Retinal pigment epithelial cell (primary cell): ENCODE data around the gene PACSIN2.

Source experiments
- DNase-seq: peaks from one replicate; pipeline ENCODE4 v3.0.0-alpha.2; 2010; ENCODE audit warnings: low read depth
- H3K4me3 ChIP-seq: 2 replicates; pipeline ENCODE4 v1.5.1; 2011; ENCODE audit warnings: mild to moderate bottlenecking, low read length, control low read depth, moderate library complexity
- TF ChIP-seq, protein P1 (sequence below): conservative IDR thresholded peaks from 2 replicates; pipeline ENCODE4 v1.5.1; 2011; ENCODE audit warnings: low read depth, low read length, control low read depth, inconsistent platforms

Gene PACSIN2

DNA sequence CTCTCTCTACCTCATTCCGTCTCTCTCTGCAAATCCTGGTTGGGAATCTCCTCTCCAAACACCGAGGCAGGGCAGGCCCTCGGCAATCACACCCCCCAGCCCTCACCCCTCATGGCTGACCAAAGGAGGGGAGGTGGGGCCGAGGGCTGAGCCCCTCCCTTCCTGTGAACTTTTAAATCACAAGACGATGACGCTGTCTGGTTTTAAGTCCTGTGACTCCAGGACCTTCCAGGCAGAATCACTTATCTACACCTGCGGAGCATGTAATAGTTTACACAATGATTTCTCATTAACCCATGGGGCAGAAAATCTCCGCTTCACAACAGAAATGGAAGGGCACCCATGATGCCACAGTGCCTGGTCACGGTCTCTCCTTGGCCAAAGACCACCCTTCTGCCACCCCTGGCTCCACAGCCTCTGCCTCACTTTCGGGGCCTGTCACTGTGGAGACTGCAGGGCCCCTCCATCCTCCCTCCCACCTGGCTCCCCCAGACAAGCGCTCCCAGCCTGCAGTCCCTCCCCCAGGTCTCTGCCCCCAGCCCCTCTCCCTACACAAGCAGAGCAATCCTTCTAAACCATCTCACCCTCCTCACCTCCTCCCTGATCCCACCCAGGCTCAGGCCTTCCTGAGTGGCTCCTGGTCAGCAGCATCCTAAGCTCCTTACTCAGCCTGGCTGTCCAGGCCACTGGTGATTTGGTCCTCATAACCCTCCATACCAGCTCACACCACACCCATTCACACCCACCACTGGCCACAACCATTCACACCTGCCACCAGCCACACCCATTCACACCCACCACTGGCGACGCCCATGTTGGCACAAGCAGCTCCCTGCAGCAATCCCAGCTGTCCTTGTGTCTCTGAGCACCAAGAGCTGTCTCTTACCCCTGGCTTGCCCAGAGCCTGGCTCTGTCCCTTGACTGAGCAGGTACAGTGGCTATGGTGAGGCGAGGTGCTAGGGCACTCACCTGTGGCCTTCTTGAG lies 127.1 kb downstream of the PACSIN2 start:
- TF ChIP-seq, protein P1, sequence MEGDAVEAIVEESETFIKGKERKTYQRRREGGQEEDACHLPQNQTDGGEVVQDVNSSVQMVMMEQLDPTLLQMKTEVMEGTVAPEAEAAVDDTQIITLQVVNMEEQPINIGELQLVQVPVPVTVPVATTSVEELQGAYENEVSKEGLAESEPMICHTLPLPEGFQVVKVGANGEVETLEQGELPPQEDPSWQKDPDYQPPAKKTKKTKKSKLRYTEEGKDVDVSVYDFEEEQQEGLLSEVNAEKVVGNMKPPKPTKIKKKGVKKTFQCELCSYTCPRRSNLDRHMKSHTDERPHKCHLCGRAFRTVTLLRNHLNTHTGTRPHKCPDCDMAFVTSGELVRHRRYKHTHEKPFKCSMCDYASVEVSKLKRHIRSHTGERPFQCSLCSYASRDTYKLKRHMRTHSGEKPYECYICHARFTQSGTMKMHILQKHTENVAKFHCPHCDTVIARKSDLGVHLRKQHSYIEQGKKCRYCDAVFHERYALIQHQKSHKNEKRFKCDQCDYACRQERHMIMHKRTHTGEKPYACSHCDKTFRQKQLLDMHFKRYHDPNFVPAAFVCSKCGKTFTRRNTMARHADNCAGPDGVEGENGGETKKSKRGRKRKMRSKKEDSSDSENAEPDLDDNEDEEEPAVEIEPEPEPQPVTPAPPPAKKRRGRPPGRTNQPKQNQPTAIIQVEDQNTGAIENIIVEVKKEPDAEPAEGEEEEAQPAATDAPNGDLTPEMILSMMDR = no peak
- DNase-seq = peak; percentile 46
- no peak overlapping the region for H3K4me3 ChIP-seq

DNA sequence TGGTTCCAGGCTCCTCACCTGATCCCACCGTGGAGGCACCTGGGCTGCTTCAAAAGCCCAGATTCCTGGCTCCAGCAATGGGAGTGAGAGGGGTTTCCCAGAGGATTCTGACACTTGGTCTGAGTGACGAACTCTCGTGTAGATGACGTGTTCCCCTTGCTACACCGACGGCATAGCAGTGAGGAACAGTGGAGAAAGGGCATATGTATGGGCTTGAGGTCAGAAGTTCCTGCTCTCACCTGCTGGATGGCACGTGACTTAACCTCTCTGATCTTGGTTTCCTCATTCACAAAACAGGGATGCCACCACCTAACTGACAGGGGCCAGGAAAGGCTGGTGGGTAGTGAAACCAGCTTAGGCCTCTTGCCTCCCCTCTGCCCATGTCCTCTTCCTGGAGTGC lies 127.8 kb downstream of the PACSIN2 start:
- TF ChIP-seq, protein P1 = no peak
- no peak for DNase-seq
- no peak overlapping the region for H3K4me3 ChIP-seq

DNA sequence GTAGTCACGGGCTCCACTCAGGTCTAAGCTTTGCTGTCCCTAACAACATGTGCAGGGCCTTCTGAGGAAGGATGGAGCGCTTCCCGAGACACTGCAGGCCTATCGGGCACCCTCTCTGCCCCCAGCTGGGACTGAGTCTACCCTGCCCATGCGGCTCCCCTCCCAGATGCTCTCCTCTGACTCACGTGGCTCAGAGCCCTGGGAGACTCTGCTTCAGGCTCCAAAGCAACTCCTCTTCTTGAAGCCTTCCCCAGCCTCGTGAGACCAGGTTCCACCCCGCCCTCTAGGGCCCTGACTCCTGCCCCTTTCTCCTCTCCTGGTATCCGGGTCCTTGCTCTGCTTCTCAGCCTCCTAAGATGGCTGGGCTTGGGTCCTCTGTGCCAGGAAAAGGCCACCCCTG lies 129.5 kb downstream of the PACSIN2 start:
- H3K4me3 ChIP-seq = no peak overlapping the region
- DNase-seq = no peak
- TF ChIP-seq, protein P1 = no peak

DNA sequence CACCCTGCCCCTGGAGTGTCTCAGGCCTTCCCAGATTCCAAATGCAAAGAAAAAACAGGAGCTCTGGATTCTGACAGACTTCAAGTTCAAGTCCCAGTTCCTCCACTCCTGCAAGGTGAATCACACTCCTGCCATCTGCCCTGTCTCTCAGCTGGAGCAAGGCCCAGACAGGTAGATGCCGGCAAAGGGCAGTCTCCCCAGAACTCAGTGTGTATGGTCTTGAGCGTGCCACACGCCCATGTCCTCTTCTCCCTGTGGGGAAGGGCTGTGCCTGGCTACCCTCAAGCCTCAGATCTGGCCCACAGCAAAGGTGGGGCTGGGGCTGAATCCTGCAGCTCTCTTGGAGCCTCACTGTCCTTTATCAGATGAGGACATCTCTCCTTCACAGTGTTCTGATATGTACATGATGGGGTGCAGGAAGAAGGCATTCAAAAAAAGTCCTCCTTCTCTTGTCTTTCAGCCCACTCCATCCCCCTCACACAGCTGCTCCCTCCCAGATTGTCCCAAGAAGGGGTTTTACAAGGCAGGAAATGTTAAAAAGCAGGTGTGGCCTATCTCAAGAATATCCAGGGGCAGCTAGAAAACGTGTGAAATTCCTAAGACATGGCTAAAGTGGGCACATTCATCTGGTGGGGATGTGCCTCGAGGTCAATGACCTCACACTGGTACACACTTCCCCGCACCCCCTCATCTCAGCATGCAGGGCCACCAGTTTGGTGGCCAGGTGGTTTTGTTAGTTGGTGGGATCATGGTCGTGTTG lies 130.2 kb downstream of the PACSIN2 start:
- DNase-seq = no peak
- TF ChIP-seq, protein P1 = no peak
- no peak overlapping the region for H3K4me3 ChIP-seq

DNA sequence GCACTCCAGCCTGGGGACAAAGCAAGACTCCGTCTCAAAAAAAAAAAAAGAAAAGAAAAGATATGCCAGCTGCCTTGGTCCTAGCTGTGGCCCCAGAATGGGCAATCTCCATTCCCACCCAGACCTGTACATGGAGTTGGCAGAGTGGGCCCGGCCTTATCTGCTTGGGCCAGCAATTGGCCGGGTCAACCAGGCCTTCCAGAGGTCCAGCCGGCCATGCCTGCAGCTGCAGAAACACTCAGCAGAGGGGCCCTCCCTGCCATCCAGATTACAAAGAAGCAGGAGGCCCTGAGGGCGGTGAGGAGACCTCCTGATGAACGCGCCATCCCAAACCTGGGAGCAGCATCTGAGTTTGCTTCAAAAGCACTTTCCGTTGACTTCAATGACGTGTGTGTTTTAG lies 131.0 kb downstream of the PACSIN2 start:
- TF ChIP-seq, protein P1 = no peak
- H3K4me3 ChIP-seq = no peak overlapping the region
- no peak for DNase-seq

DNA sequence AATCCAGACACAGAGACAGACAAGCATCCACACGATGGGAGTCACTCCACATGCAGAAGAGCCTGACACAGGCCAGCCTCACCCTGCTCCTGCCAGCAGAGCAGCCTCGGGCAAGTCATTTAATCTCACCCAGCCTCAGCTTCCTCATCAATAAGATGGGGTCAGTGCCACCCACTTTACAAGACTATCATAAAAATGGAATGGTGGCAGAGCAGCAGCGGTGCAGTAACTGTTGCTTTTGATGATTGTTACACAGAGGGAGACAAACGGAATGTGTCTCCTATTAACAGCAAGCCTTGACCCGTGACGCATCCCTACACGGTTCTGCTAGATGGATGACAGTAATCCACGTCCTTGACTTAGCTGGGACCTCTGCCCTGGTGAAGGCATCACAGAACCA lies 131.8 kb downstream of the PACSIN2 start:
- TF ChIP-seq, protein P1 = no peak
- no peak for DNase-seq
- no peak overlapping the region for H3K4me3 ChIP-seq
